CD1c-positive myeloid dendritic cell (primary cell): Measurements from ENCODE around the gene PHLPP1.

Experiments used
- DNase-seq: peaks from one replicate; pipeline ENCODE4 v3.0.0-alpha.2; 2016; ENCODE audit errors: extremely low spot score

Gene PHLPP1

GRCh38 chr18:62741118-62741566 lies 25.8 kb downstream of the PHLPP1 start:
- peak; percentile 12 for DNase-seq

GRCh38 chr18:62741584-62741983 lies 26.2 kb downstream of the PHLPP1 start:
- no peak for DNase-seq

GRCh38 chr18:62744076-62744968 lies 29.0 kb downstream of the PHLPP1 start:
- no peak for DNase-seq

- DNase-seq: no peak
Observed at GRCh38 chr18:62745089-62745751, 29.9 kb downstream of the PHLPP1 start.

- DNase-seq: no peak
Observed at GRCh38 chr18:62749389-62749788, 34.0 kb downstream of the PHLPP1 start.

GRCh38 chr18:62751341-62751821 lies 36.0 kb downstream of the PHLPP1 start:
- no peak for DNase-seq

- no peak for DNase-seq
Observed at GRCh38 chr18:62751977-62752376, 36.6 kb downstream of the PHLPP1 start.

GRCh38 chr18:62754026-62754425 lies 38.7 kb downstream of the PHLPP1 start:
- DNase-seq: no peak

- DNase-seq: no peak
Observed at GRCh38 chr18:62755454-62755853, 40.1 kb downstream of the PHLPP1 start.

GRCh38 chr18:62755946-62756345 lies 40.6 kb downstream of the PHLPP1 start:
- no peak for DNase-seq

- no peak for DNase-seq
Observed at GRCh38 chr18:62757399-62758010, 42.2 kb downstream of the PHLPP1 start.

- DNase-seq: no peak
Observed at GRCh38 chr18:62758591-62758990, 43.2 kb downstream of the PHLPP1 start.

GRCh38 chr18:62759704-62760402 lies 44.5 kb downstream of the PHLPP1 start:
- DNase-seq: no peak

GRCh38 chr18:62760403-62760734 lies 45.0 kb downstream of the PHLPP1 start:
- DNase-seq: no peak

GRCh38 chr18:62763101-62763521 lies 47.8 kb downstream of the PHLPP1 start:
- no peak for DNase-seq

- no peak for DNase-seq
Observed at GRCh38 chr18:62766266-62766665, 50.9 kb downstream of the PHLPP1 start.

GRCh38 chr18:62767321-62767720 lies 52.0 kb downstream of the PHLPP1 start:
- no peak for DNase-seq

GRCh38 chr18:62767836-62768557 lies 52.7 kb downstream of the PHLPP1 start:
- DNase-seq: no peak

- no peak for DNase-seq
Observed at GRCh38 chr18:62768558-62768943, 53.2 kb downstream of the PHLPP1 start.

- no peak for DNase-seq
Observed at GRCh38 chr18:62769216-62769615, 53.9 kb downstream of the PHLPP1 start.
